WTC11 (cell line): ENCODE results near the gene RBM20.

Experiments used
- GRHL2 ChIP-seq: fragments of 250-450 bp; sonication (Bioruptor Pico); IDR thresholded peaks from 2 replicates; pipeline ENCODE4 v1.8.0; 2022; ENCODE audit warnings: mild to moderate bottlenecking, moderate library complexity; ENCODE audit not compliant: insufficient replicate concordance, severe bottlenecking
- NFYB ChIP-seq: sonication (generic); formaldehyde crosslinking; conservative IDR thresholded peaks from 2 replicates; pipeline ENCODE4 v1.8.0; 2022; ENCODE audit warnings: low read depth, missing genetic modification reagents
- NR2C2 ChIP-seq: sonication (generic); formaldehyde crosslinking; IDR thresholded peaks from 2 replicates; pipeline ENCODE4 v1.8.0; 2022; ENCODE audit warnings: mild to moderate bottlenecking, missing genetic modification reagents
- NR3C1 ChIP-seq: sonication (generic); formaldehyde crosslinking; conservative IDR thresholded peaks from 2 replicates; pipeline ENCODE4 v1.8.1; 2023; ENCODE audit warnings: low read depth, mild to moderate bottlenecking, missing genetic modification reagents
- ZNF263 ChIP-seq: sonication (generic); formaldehyde crosslinking; IDR thresholded peaks from 2 replicates; pipeline ENCODE4 v1.8.1; 2022; ENCODE audit warnings: low read depth, mild to moderate bottlenecking, moderate library complexity, missing genetic modification reagents
- ZNF416 ChIP-seq: fragments of 250-450 bp; sonication (Bioruptor Pico); IDR thresholded peaks from 2 replicates; pipeline ENCODE4 v1.9.0; 2021; ENCODE audit warnings: mild to moderate bottlenecking, inconsistent platforms
- TF ChIP-seq, protein P1 (sequence below): sonication (generic); formaldehyde crosslinking; IDR thresholded peaks from 2 replicates; pipeline ENCODE4 v1.8.1; 2022; ENCODE audit warnings: mild to moderate bottlenecking, missing genetic modification reagents, moderate library complexity, borderline replicate concordance
- TF ChIP-seq, protein P2 (sequence below): fragments of 200-600 bp; IDR thresholded peaks from 2 replicates; pipeline ENCODE4 v1.8.0; 2022; ENCODE audit warnings: antibody characterized with exemption
- TF ChIP-seq, protein P3 (sequence below): sonication (generic); formaldehyde crosslinking; IDR thresholded peaks from 2 replicates; pipeline ENCODE4 v1.8.0; 2022; ENCODE audit warnings: mild to moderate bottlenecking, missing genetic modification reagents
- TF ChIP-seq, protein P4 (sequence below): sonication (generic); formaldehyde crosslinking; IDR thresholded peaks from 2 replicates; pipeline ENCODE4 v1.8.1; 2023; ENCODE audit warnings: mild to moderate bottlenecking, missing genetic modification reagents
- TF ChIP-seq, protein P5 (sequence below): sonication (generic); formaldehyde crosslinking; IDR thresholded peaks from 2 replicates; pipeline ENCODE4 v1.8.0; 2022; ENCODE audit warnings: mild to moderate bottlenecking, missing genetic modification reagents
- TF ChIP-seq, protein P6 (sequence below): sonication (generic); formaldehyde crosslinking; IDR thresholded peaks from 2 replicates; pipeline ENCODE4 v1.8.1; 2023; ENCODE audit warnings: mild to moderate bottlenecking, missing genetic modification reagents, moderate library complexity

DNA sequence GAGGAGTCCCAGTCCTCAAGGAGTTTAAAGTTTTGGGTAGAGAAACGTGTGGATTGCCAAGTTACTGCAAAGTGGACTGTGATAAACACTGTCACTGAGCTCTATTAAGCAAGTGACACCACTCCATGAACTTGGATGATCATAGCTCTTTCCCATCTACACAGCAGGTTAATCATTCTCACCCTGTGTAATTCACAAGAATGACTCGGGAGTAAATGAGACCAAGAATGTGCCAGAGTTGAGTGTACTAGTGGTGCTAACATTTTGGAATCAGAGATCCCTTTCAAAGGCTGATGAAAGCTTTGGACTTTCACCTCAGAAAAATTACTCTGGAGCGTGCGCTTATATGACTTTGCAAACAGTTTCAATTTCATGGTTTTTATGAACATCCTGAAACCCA, 80.8 kb downstream of the RBM20 start:
- TF ChIP-seq, protein P1, sequence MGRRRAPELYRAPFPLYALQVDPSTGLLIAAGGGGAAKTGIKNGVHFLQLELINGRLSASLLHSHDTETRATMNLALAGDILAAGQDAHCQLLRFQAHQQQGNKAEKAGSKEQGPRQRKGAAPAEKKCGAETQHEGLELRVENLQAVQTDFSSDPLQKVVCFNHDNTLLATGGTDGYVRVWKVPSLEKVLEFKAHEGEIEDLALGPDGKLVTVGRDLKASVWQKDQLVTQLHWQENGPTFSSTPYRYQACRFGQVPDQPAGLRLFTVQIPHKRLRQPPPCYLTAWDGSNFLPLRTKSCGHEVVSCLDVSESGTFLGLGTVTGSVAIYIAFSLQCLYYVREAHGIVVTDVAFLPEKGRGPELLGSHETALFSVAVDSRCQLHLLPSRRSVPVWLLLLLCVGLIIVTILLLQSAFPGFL (CRISPR knock-in tag) = no peak
- TF ChIP-seq, protein P2, sequence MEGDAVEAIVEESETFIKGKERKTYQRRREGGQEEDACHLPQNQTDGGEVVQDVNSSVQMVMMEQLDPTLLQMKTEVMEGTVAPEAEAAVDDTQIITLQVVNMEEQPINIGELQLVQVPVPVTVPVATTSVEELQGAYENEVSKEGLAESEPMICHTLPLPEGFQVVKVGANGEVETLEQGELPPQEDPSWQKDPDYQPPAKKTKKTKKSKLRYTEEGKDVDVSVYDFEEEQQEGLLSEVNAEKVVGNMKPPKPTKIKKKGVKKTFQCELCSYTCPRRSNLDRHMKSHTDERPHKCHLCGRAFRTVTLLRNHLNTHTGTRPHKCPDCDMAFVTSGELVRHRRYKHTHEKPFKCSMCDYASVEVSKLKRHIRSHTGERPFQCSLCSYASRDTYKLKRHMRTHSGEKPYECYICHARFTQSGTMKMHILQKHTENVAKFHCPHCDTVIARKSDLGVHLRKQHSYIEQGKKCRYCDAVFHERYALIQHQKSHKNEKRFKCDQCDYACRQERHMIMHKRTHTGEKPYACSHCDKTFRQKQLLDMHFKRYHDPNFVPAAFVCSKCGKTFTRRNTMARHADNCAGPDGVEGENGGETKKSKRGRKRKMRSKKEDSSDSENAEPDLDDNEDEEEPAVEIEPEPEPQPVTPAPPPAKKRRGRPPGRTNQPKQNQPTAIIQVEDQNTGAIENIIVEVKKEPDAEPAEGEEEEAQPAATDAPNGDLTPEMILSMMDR = no peak
- TF ChIP-seq, protein P3, sequence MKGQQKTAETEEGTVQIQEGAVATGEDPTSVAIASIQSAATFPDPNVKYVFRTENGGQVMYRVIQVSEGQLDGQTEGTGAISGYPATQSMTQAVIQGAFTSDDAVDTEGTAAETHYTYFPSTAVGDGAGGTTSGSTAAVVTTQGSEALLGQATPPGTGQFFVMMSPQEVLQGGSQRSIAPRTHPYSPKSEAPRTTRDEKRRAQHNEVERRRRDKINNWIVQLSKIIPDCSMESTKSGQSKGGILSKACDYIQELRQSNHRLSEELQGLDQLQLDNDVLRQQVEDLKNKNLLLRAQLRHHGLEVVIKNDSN (CRISPR knock-in tag) = no peak
- TF ChIP-seq, protein P4, sequence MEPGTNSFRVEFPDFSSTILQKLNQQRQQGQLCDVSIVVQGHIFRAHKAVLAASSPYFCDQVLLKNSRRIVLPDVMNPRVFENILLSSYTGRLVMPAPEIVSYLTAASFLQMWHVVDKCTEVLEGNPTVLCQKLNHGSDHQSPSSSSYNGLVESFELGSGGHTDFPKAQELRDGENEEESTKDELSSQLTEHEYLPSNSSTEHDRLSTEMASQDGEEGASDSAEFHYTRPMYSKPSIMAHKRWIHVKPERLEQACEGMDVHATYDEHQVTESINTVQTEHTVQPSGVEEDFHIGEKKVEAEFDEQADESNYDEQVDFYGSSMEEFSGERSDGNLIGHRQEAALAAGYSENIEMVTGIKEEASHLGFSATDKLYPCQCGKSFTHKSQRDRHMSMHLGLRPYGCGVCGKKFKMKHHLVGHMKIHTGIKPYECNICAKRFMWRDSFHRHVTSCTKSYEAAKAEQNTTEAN (CRISPR knock-in tag) = no peak
- TF ChIP-seq ZNF263 (no peak), ZNF416 (CRISPR knock-in tag) (no peak), NFYB (CRISPR knock-in tag) (no peak), GRHL2 (CRISPR knock-in tag) (no peak), NR2C2 (CRISPR knock-in tag) (no peak), NR3C1 (CRISPR knock-in tag) (no peak)
- TF ChIP-seq, protein P5, sequence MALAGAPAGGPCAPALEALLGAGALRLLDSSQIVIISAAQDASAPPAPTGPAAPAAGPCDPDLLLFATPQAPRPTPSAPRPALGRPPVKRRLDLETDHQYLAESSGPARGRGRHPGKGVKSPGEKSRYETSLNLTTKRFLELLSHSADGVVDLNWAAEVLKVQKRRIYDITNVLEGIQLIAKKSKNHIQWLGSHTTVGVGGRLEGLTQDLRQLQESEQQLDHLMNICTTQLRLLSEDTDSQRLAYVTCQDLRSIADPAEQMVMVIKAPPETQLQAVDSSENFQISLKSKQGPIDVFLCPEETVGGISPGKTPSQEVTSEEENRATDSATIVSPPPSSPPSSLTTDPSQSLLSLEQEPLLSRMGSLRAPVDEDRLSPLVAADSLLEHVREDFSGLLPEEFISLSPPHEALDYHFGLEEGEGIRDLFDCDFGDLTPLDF (CRISPR knock-in tag) = no peak
- TF ChIP-seq, protein P6, sequence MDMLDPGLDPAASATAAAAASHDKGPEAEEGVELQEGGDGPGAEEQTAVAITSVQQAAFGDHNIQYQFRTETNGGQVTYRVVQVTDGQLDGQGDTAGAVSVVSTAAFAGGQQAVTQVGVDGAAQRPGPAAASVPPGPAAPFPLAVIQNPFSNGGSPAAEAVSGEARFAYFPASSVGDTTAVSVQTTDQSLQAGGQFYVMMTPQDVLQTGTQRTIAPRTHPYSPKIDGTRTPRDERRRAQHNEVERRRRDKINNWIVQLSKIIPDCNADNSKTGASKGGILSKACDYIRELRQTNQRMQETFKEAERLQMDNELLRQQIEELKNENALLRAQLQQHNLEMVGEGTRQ (CRISPR knock-in tag) = no peak
